ENCODE measurements around the gene IFITM5. TPM values are rescaled to one million over a fixed set of nuclear protein-coding genes. Genes with fewer than 3 reads are reported as not detected.
"Not testable (repeated sequence)": the region's sequence is repeated elsewhere in the genome, so short reads cannot be mapped to it uniquely, and the experiment has no call there.

Gene IFITM5
- total RNA-seq, 4 donors from 2014 or later = not detected

DNA sequence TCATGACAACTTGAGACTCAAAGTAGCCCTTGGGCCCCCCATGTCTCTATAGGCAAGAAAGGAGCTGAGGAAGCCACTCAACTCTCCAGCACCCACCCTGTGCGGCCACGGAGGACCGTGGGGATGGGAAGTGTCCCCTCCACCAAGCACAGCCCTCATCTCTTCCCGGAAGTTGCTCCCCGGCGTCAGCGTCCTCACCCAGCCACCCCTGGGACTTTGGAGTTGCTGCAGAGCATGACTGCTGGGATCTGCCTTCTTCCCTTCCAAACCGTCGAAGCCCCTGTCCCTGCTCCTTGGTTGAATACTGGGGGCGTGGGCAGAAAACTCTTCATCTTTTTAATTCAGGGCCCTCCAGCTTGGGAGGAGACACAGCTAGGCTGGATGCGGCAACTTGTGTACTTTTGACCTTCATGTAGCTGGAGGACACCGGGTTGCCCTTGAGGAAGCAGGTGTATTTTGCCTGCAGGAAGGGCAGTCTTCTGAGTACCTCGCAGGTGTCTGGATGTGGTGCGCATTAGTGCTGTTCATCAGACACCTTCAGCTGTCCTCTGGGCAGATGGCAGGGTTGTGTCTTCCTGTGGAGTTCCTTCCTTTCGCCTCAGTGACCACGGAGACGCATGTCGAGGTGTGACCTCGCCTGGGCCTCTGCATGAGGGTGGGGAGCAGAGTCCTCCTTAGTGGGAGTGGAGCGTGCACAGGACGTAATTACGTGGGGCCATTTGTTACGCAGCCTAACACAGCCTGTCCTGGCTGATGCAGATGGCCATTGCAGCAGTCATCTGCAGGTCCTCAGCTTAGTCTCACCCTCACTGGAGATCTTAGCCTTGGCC, 33.5 kb upstream of the IFITM5 start:
- no peak for DNase-seq (ENCODE audit: low spot score in 2 of 2)
- H3K4me3 ChIP-seq (ENCODE audit: low read depth, poor library complexity, severe bottlenecking) = no peak overlapping the region
- intact Hi-C loops (cut with DNase I; ENCODE audit: low total_unique reads) = no loop called here
- TF ChIP-seq, protein P1, sequence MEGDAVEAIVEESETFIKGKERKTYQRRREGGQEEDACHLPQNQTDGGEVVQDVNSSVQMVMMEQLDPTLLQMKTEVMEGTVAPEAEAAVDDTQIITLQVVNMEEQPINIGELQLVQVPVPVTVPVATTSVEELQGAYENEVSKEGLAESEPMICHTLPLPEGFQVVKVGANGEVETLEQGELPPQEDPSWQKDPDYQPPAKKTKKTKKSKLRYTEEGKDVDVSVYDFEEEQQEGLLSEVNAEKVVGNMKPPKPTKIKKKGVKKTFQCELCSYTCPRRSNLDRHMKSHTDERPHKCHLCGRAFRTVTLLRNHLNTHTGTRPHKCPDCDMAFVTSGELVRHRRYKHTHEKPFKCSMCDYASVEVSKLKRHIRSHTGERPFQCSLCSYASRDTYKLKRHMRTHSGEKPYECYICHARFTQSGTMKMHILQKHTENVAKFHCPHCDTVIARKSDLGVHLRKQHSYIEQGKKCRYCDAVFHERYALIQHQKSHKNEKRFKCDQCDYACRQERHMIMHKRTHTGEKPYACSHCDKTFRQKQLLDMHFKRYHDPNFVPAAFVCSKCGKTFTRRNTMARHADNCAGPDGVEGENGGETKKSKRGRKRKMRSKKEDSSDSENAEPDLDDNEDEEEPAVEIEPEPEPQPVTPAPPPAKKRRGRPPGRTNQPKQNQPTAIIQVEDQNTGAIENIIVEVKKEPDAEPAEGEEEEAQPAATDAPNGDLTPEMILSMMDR (IDR thresholded peaks at IDR 0.05) = no peak
- no peak for TF ChIP-seq POLR2A (IDR thresholded peaks at IDR 0.05)
- 90 to 93% methylated on average over 22 to 23 of the region's 23 CpGs for WGBS, 2 donors

DNA sequence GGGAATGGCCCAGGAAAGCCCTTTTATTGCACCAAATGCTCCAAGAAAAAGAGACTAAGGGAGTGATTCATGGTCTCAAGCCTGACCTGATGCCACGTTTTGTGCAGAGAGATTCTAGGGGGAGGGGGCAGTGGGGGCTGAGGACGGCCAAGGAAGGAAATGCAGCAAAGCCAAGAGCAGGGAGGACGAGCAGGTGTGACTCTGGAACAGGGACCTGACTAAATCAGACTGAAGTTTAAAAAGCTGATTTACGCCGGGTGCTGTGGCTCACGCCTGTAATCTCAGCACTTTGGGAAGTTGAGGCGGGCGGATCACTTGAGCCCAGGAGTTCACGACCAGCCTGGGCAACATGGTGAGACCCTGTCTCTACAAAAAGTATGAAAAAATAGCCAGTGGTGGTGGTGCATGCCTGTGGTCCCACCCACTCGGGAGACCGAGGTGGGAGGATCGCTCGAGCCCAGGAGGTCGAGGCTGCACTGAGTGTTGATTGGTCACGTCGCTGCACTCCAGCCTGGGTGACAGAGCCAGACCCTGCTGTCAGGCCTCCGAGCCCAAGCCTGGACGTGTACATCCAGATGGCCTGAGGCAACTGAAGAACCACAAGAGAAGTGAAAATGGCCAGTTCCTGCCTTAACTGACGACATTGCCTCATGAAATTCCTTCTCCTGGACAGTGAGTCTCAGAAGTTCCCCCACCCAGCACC, 32.2 kb upstream of the IFITM5 start:
- intact Hi-C loops (cut with DNase I; ENCODE audit: low total_unique reads) = no loop called here
- TF ChIP-seq POLR2A (IDR thresholded peaks at IDR 0.05) = no peak
- TF ChIP-seq, protein P1 (IDR thresholded peaks at IDR 0.05) = no peak
- no peak overlapping the region for H3K4me3 ChIP-seq (ENCODE audit: low read depth, poor library complexity, severe bottlenecking)
- 84 to 89% methylated on average over 19 of the region's 19 CpGs for WGBS, 2 donors
- DNase-seq (ENCODE audit: low spot score in 2 of 2) = peak in 1 of 2 donors; percentile 49

DNA sequence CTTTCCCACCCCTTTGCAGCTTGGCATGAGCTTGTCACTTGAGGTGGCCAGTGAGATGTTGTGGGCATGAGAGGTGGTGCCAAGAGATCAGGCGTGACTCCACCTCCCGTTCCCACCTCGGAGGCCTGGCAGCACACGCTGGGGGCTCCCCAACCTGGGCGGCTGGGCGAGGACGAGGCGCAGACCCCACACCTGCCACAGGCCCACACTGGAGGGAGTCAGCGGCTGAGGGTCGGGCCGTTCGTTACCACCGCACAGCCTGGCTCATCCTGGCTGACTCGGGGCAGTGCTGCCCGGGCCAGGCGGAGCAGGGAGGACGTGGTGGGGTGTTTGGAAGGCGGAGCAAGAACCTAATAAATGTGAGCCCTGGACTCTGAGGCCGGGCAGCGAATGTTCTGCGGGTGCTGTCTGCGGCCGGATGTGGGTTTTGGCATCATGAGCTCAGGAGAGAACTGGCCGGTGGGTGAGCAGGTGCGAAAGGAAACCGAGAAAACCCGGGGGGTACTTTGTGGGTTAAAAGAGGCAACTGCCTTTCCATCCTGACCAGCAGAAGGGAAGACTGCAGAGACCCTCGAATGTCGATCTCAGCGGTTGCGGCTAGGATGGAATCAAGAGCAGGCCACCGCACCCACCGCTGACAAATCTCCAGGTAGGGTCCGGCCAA, 31.5 kb upstream of the IFITM5 start:
- H3K4me3 ChIP-seq (ENCODE audit: low read depth, poor library complexity, severe bottlenecking) = no peak overlapping the region
- intact Hi-C loops (cut with DNase I; ENCODE audit: low total_unique reads) = no loop called here
- DNase-seq (ENCODE audit: low spot score in 2 of 2) = peak in 1 of 2 donors; percentile 85
- no peak for TF ChIP-seq POLR2A (IDR thresholded peaks at IDR 0.05)
- TF ChIP-seq, protein P1 (IDR thresholded peaks at IDR 0.05) = no peak
- WGBS, 2 donors = 84 to 90% methylated on average over 22 to 34 of the region's 34 CpGs

DNA sequence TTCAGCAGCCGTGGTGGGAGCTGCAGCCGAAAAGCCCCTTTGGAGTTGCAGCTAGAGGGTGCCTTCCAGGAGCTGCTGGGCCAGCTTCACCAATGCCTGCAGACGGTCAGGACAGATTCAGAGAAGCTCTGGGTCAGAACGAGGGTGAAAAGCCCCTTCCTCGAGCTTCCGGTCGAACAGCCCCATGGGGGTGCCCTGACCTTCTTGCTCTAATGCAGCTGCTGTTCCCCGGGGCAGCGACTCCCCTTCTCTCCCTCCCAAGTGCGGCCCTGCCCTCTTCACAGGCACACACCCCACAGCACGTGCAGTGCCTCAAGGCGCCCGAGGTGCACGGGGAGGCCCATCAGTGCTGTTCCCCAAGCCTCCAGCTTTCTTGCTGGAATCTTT, 31.0 kb upstream of the IFITM5 start:
- 55 to 68% methylated on average over 14 of the region's 14 CpGs for WGBS, 2 donors
- DNase-seq (ENCODE audit: low spot score in 2 of 2) = peak in 1 of 2 donors; percentile 67
- intact Hi-C loops (cut with DNase I; ENCODE audit: low total_unique reads) = no loop called here
- no peak overlapping the region for H3K4me3 ChIP-seq (ENCODE audit: low read depth, poor library complexity, severe bottlenecking)
- TF ChIP-seq POLR2A (IDR thresholded peaks at IDR 0.05) = no peak
- TF ChIP-seq, protein P1 (IDR thresholded peaks at IDR 0.05) = no peak

DNA sequence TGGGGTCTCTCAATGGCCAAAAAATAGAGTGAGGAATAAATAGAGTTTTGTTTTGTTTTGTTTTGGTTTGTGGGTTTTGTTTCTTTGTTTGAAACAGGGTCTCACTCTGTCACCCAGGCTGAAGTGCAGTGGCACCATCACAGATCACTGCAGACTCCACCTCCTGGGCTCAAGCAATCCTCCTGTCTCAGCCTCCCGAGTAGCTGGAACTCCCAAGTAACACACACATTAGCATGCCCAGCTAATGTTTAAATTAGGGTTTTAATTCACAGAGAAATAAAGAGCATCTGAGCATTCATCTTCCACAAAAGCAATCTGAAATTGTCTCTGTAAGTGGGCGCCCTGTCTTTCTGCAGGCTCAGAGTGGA, 30.5 kb upstream of the IFITM5 start:
- no peak overlapping the region for H3K4me3 ChIP-seq (ENCODE audit: low read depth, poor library complexity, severe bottlenecking)
- no peak for DNase-seq (ENCODE audit: low spot score in 2 of 2)
- intact Hi-C loops (cut with DNase I; ENCODE audit: low total_unique reads) = no loop called here
- TF ChIP-seq, protein P1 (IDR thresholded peaks at IDR 0.05) = no peak
- TF ChIP-seq POLR2A (IDR thresholded peaks at IDR 0.05) = no peak
- WGBS, 2 donors = 91 to 92% methylated on average over 2 of the region's 2 CpGs

DNA sequence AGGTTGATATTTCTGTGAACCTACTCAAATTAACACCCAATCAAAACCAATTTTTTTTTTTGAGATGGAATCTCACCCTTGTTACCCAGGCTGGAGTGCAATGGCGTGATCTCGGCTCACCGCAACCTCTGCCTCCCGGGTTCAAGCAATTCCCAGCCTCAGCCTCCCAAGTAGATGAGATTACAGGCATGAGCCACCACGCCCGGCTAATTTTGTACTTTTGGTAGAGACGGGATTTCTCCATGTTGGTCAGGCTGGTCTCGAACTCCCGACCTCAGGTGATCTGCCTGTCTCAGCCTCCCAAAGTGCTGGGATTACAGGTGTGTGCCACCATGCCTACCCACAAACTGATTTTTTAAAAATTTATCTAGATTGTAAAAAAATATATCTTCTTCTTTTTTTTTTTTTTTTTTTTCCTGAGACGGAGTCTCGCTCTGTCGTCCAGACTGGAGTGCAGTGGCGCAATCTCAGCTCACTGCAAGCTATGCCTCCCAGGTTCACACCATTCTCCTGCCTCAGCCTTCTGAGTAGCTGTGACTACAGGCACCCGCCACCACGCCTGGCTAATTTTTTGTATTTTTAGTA, 29.3 kb upstream of the IFITM5 start:
- DNase-seq (ENCODE audit: low spot score in 2 of 2) = peak in 1 of 2 donors; percentile 36
- intact Hi-C loops (cut with DNase I; ENCODE audit: low total_unique reads); H3K4me3 ChIP-seq (ENCODE audit: low read depth, poor library complexity, severe bottlenecking): not testable (repeated sequence)
- WGBS, 2 donors = 93 to 97% methylated on average over 15 of the region's 15 CpGs

Measured in lower leg skin (tissue), 4 donors.